ENCODE results near the gene ZDHHC16. TPM values are rescaled to one million over a fixed set of nuclear protein-coding genes. Genes with fewer than 3 reads are reported as not detected.

The ZDHHC16 gene
- total and polyA plus RNA-seq, 10 of the 15 experiments (the other 5 are each of a cell fraction or from before 2014, with no cell fraction given), result 16.8 to 63.1 (median 29.8) TPM

DNA sequence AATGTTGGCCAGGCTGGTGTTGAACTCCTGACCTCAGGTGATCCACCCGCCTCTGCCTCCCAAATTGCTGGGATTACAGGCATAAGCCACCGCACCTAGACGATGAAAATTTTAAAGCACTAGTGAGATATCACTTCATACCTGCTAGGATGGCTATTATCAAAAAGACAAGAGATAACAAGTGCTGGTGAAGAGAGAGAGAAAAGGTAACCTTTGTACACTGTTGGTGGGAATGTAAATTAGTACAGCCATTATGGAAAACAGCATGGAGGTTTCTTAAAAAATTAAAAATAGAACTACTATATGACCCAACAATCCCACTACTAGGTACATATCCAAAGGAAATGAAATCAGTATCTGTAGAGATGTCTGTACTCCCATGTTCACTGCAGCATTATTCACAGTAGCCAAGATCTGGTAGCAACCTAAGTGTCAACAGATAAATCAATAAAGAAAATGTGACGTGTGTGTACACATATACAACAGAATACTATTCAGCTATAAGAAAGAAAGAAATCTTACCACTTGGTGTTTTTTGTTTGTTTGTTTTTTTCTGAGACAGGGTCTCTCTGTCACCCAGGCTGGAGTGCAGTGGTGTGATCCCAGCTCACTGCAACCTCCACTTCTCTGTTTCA, 39.8 kb downstream of the ZDHHC16 start:
- no peak for ATAC-seq
- WGBS (ENCODE audit: insufficient coverage, insufficient replicate concordance, low lambda C conversion rate, missing lambda C conversion rate), result 97% methylated on average over 4 of the region's 4 CpGs
- Histone ChIP-seq H3K36me3 (ENCODE audit: control insufficient read depth in 2 of 2, insufficient read depth in 2 of 2, low read length in 1 of 2) (peaks cover 3 to 6% of the 10 kb centered on the region in 2 experiments; a peak in 3 of 4 replicates), H3K9ac (ENCODE audit: control insufficient read depth, insufficient read depth, low read length) (no peak overlapping the region), H4K20me1 (ENCODE audit: control insufficient read depth, insufficient read depth) (no peaks in the 10 kb centered on the region), H3K4me2 (ENCODE audit: control insufficient read depth, insufficient read depth) (no peak overlapping the region), H2AFZ (ENCODE audit: control insufficient read depth, low read depth, low read length) (no peak overlapping the region), H3K27me3 (replicated peaks in 1 of 2; ENCODE audit: control insufficient read depth in 2 of 2, insufficient read depth in 2 of 2, low read length in 1 of 2) (no peaks in the 10 kb centered on the region), H3K4me1 (ENCODE audit: control insufficient read depth, insufficient read depth, low read length) (no peaks in the 10 kb centered on the region), H3K79me2 (ENCODE audit: control insufficient read depth, insufficient read depth, low read length) (peaks cover 39% of the 10 kb centered on the region), H3K4me3 (no peak overlapping the region), H3K27ac (ENCODE audit: control insufficient read depth, insufficient read depth) (no peak overlapping the region), H3K9me3 (replicated peaks; ENCODE audit: control insufficient read depth, insufficient read depth, low read length) (no peaks in the 10 kb centered on the region)
- DNase-seq (ENCODE audit: low read depth, low spot score), result no peak
- ChIA-PET CTCF (interaction anchor here (0.6 kb wide), 1 partner anchor 110 kb away, joined by 3 read pairs; no protein-coding TSS in a partner anchor), RAD21 (ENCODE audit: unreplicated experiment) (no interaction called here), POLR2A (no interaction called here), SMC1A (ENCODE audit: uncharacterized antibody, unreplicated experiment) (no interaction called here)
- no peak for FAIRE-seq
- no TSS peak for BruUV-seq (replicated peaks)
- in situ Hi-C loops (cut with MboI), result no loop called here
- intact Hi-C loops (cut with micrococcal nuclease; ENCODE audit: unreplicated experiment), result no loop called here
- TF ChIP-seq PAX5 (IDR thresholded peaks at IDR 0.05; ENCODE audit: borderline replicate concordance, low read depth, low read length) (no peak), STAT1 (conservative IDR thresholded peaks at IDR 0.05) (no peak), RCOR1 (conservative IDR thresholded peaks at IDR 0.05; ENCODE audit: low read depth, low read length) (no peak), ZBTB11 (CRISPR knock-in tag; IDR thresholded peaks at IDR 0.05) (no peak), NR2C1 (IDR thresholded peaks at IDR 0.05) (no peak), ZNF24 (IDR thresholded peaks at IDR 0.05) (no peak), ETV6 (conservative IDR thresholded peaks at IDR 0.05 in 1 of 2, IDR thresholded peaks at IDR 0.05 in 1 of 2; ENCODE audit: borderline replicate concordance in 1 of 2, low read depth in 1 of 2) (no peak), POLR2AphosphoS2 (IDR thresholded peaks at IDR 0.05; ENCODE audit: low read depth, low read length) (no peak), SREBF2 (IDR thresholded peaks at IDR 0.05; ENCODE audit: low read length) (no peak), CBX3 (IDR thresholded peaks at IDR 0.05; ENCODE audit: borderline replicate concordance, low read depth) (no peak), CEBPB (IDR thresholded peaks at IDR 0.05; ENCODE audit: borderline replicate concordance in 1 of 2, low read depth in 2 of 2, low read length in 2 of 2) (no peak), IRF5 (IDR thresholded peaks at IDR 0.05; ENCODE audit: borderline replicate concordance) (no peak), ZNF384 (IDR thresholded peaks at IDR 0.05; ENCODE audit: borderline replicate concordance, low read depth, low read length) (no peak), BCL3 (IDR thresholded peaks at IDR 0.05; ENCODE audit: borderline replicate concordance, insufficient read depth, low read depth, low read length, poor library complexity, severe bottlenecking) (no peak), FOXM1 (IDR thresholded peaks at IDR 0.05; ENCODE audit: low read depth, low read length) (no peak)
- TF ChIP-seq, protein P1, sequence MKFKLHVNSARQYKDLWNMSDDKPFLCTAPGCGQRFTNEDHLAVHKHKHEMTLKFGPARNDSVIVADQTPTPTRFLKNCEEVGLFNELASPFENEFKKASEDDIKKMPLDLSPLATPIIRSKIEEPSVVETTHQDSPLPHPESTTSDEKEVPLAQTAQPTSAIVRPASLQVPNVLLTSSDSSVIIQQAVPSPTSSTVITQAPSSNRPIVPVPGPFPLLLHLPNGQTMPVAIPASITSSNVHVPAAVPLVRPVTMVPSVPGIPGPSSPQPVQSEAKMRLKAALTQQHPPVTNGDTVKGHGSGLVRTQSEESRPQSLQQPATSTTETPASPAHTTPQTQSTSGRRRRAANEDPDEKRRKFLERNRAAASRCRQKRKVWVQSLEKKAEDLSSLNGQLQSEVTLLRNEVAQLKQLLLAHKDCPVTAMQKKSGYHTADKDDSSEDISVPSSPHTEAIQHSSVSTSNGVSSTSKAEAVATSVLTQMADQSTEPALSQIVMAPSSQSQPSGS (IDR thresholded peaks at IDR 0.05; ENCODE audit: low read length), result no peak

Data from GM12878 (cell line).